Measurements from ENCODE around the gene CSNK1D. TPM values are rescaled to one million over a fixed set of nuclear protein-coding genes. Genes with fewer than 3 reads are reported as not detected.
"Not testable (repeated sequence)": the region's sequence is repeated elsewhere in the genome, so short reads cannot be mapped to it uniquely, and the experiment has no call there.

Gene CSNK1D
- total RNA-seq, 2 experiments from 2014 or later, result 277 to 286 TPM

DNA sequence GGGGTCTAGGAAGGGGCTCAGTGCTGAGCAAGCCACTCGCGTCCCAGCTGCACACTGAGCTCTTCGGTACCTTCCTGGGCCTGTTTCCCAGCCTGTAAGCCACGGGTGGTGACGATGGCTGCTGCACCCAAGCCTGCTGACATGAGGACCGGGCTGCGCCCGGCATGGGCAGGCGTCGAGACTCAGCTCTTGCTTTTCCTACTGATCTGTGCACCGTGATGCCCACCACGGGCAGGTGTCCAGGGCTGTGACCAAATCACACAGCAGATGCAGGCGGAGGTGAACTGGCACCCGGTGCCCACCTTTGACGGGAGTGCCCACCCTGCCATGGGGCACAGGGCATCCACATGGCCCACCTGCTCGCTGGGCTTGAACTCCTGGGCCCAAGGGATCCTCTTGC is 78.7 kb downstream of the CSNK1D start:
- no peaks in the 10 kb centered on the region for H3K27me3 ChIP-seq (ENCODE audit: control insufficient read depth in 1 of 2, insufficient read depth in 2 of 2, low read length in 2 of 2)
- CTCF ChIA-PET, result interaction anchor here (0.5 kb wide), 1 partner anchor 323 kb away, joined by 3 read pairs; no protein-coding TSS in a partner anchor
- intact Hi-C loops (cut with DNase I, micrococcal nuclease), result no loop called here
- Mint-ChIP-seq H3K27ac (no peak overlapping the region), H3K4me3 (no peak overlapping the region), H3K27me3 (no peaks in the 10 kb centered on the region), H3K9me3 (no peaks in the 10 kb centered on the region), H3K4me1 (ENCODE audit: low read depth) (peaks cover 13% of the 10 kb centered on the region), H3K36me3 (ENCODE audit: low read depth) (peaks cover 48% of the 10 kb centered on the region)
- peaks cover 21% of the 10 kb centered on the region for H3K4me1 ChIP-seq (ENCODE audit: insufficient read depth, low read length)
- DNase-seq, result no peak
- H3K4me3 ChIP-seq (ENCODE audit: low read length), result no peak overlapping the region
- POLR2A ChIA-PET, result interaction anchor here (1.2 kb wide), 1 partner anchor 11 kb away, joined by 3 read pairs; no protein-coding TSS in a partner anchor
- no peak overlapping the region for H3K27ac ChIP-seq (ENCODE audit: low read depth in 1 of 2, low read length in 2 of 2)
- H3K36me3 ChIP-seq (ENCODE audit: insufficient read depth, low read length), result peaks cover 43% of the 10 kb centered on the region
- no peaks in the 10 kb centered on the region for H3K9me3 ChIP-seq (ENCODE audit: control insufficient read depth in 1 of 2, insufficient read depth in 1 of 2, low read length in 2 of 2)
- TF ChIP-seq, protein P1, sequence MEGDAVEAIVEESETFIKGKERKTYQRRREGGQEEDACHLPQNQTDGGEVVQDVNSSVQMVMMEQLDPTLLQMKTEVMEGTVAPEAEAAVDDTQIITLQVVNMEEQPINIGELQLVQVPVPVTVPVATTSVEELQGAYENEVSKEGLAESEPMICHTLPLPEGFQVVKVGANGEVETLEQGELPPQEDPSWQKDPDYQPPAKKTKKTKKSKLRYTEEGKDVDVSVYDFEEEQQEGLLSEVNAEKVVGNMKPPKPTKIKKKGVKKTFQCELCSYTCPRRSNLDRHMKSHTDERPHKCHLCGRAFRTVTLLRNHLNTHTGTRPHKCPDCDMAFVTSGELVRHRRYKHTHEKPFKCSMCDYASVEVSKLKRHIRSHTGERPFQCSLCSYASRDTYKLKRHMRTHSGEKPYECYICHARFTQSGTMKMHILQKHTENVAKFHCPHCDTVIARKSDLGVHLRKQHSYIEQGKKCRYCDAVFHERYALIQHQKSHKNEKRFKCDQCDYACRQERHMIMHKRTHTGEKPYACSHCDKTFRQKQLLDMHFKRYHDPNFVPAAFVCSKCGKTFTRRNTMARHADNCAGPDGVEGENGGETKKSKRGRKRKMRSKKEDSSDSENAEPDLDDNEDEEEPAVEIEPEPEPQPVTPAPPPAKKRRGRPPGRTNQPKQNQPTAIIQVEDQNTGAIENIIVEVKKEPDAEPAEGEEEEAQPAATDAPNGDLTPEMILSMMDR (IDR thresholded peaks at IDR 0.05), result no peak
- ATAC-seq (ENCODE audit: poor library complexity), result no peak

DNA sequence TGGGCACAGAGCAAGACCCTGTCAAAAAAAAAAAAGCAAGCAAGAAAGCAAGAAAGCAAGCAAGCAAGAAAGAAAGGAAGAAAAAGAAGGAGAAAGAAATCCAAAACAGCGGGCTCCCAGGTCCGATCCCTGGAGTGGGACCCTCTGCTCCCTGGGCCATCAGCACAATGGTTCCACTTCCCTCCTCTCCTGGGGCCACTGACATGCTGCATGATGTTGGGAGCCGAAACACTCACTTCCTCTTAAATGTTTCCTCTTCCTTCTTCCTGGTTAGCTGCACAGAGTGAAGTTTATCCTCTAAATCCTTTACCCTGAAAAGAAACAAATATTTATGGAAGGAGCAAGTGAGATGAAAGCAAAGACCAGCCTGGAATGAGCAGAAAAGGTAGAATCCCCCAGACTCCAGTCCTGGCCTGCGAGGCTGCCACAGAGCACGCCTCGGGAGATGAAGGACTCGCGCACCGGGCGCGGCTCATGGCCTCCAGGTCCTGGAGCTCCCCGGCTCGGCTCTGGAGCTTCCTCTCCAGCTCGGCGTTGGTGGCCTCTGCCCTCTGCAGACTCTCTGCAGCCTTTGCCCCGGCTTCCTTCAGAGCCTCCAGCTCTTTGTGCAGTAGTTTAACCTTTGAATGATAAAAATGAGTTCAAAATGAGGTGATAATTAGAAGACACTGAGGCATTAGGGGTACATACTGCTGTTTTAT is 79.8 kb downstream of the CSNK1D start:
- TF ChIP-seq, protein P1 (IDR thresholded peaks at IDR 0.05), result no peak
- ATAC-seq (ENCODE audit: poor library complexity) (no peak), DNase-seq (peak in 1 of 14 experiments; percentile 30)
- Histone ChIP-seq H3K36me3 (ENCODE audit: insufficient read depth, low read length) (peaks cover 41% of the 10 kb centered on the region), H3K9me3 (ENCODE audit: control insufficient read depth in 1 of 2, insufficient read depth in 1 of 2, low read length in 2 of 2) (no peaks in the 10 kb centered on the region), H3K4me1 (ENCODE audit: insufficient read depth, low read length) (peaks cover 12% of the 10 kb centered on the region), H3K4me3 (ENCODE audit: low read length) (no peak overlapping the region), H3K27me3 (ENCODE audit: control insufficient read depth in 1 of 2, insufficient read depth in 2 of 2, low read length in 2 of 2) (no peaks in the 10 kb centered on the region), H3K27ac (ENCODE audit: low read depth in 1 of 2, low read length in 2 of 2) (no peak overlapping the region)
- Mint-ChIP-seq H3K36me3 (ENCODE audit: low read depth) (peaks cover 48% of the 10 kb centered on the region), H3K9me3 (no peaks in the 10 kb centered on the region), H3K27me3 (no peaks in the 10 kb centered on the region), H3K4me3 (no peak overlapping the region), H3K27ac (no peak overlapping the region), H3K4me1 (ENCODE audit: low read depth) (peaks cover 13% of the 10 kb centered on the region)
- ChIA-PET POLR2A (no interaction called here), CTCF (no interaction called here)
- intact Hi-C loops (cut with DNase I, micrococcal nuclease), result no loop called here

DNA sequence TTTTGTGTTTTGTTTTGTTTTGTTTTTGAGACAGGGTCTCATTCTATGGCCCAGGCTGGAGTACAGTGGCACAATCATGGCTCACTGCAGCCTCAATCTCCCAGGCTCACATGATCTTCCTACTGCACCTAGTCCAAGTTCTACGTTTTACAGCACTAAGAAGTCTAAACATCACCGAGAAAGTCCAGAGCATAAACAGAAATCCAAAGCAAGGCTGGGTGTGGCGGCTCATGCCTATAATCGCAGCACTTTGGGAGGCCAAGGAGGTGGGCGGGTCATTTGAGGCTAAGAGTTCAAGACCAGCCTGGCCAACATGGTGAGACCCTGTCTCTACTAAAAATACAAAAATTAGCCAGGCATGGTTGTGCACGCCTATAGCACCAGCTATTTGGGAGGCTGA is 80.5 kb downstream of the CSNK1D start:
- H3K4me3 Mint-ChIP-seq; CTCF ChIA-PET; H3K4me1 Mint-ChIP-seq (ENCODE audit: low read depth); H3K27me3 Mint-ChIP-seq; H3K4me3 ChIP-seq (ENCODE audit: low read length); H3K27ac Mint-ChIP-seq; H3K27me3 ChIP-seq (ENCODE audit: control insufficient read depth in 1 of 2, insufficient read depth in 2 of 2, low read length in 2 of 2); H3K9me3 Mint-ChIP-seq; H3K27ac ChIP-seq (ENCODE audit: low read depth in 1 of 2, low read length in 2 of 2); H3K4me1 ChIP-seq (ENCODE audit: insufficient read depth, low read length); intact Hi-C loops (cut with DNase I, micrococcal nuclease); ATAC-seq (ENCODE audit: poor library complexity); H3K9me3 ChIP-seq (ENCODE audit: control insufficient read depth in 1 of 2, insufficient read depth in 1 of 2, low read length in 2 of 2); POLR2A ChIA-PET; DNase-seq: not testable (repeated sequence)
- peaks cover 41% of the 10 kb centered on the region for H3K36me3 ChIP-seq (ENCODE audit: insufficient read depth, low read length)
- peaks cover 48% of the 10 kb centered on the region for H3K36me3 Mint-ChIP-seq (ENCODE audit: low read depth)

Small RNA genes lying within 50 kb of the gene (microRNA-seq; reads per million reads assigned to microRNA genes)
- gene MIR6787 (ENCODE audit: borderline microRNAs expressed, borderline replicate concordance), result not detected

Other genes starting within 250 kb of the CSNK1D start
- gene RAC3, start 242.0 kb downstream of the CSNK1D start, total RNA-seq, result 1 to 10 TPM; 3.3 to 5.3 TPM
- 100 to 1,000 TPM; 103 to 119 TPM for gene DCXR, start 236.0 kb downstream of the CSNK1D start, total RNA-seq
- gene RFNG, start 221.9 kb downstream of the CSNK1D start, total RNA-seq, result 10 to 100 TPM; 28.1 to 31.2 TPM
- 10 to 100 TPM; 64.6 to 69.3 TPM for gene GPS1, start 221.8 kb downstream of the CSNK1D start, total RNA-seq
- gene DUS1L, start 207.9 kb downstream of the CSNK1D start, total RNA-seq, result 100 to 1,000 TPM; 160 to 163 TPM
- gene FASN, start 175.5 kb downstream of the CSNK1D start, total RNA-seq, result 100 to 1,000 TPM; 168 to 174 TPM
- gene CCDC57, start 60.9 kb downstream of the CSNK1D start, total RNA-seq, result 100 to 1,000 TPM; 129 to 135 TPM
- 10 to 100 TPM; 93.4 to 99.0 TPM for gene SLC16A3, start 44.7 kb downstream of the CSNK1D start, total RNA-seq
- 100 to 1,000 TPM; 225 to 234 TPM for gene CD7, start 43.9 kb upstream of the CSNK1D start, total RNA-seq
- 1 to 10 TPM; 2.1 to 3.1 TPM for gene SECTM1, start 60.1 kb upstream of the CSNK1D start, total RNA-seq
- gene TEX19, start 85.5 kb upstream of the CSNK1D start, total RNA-seq, result not detected
- not detected for gene UTS2R, start 98.1 kb upstream of the CSNK1D start, total RNA-seq
- 10 to 100 TPM; 27.8 to 31.2 TPM for gene HEXD, start 144.6 kb upstream of the CSNK1D start, total RNA-seq
- gene OGFOD3, start 144.9 kb upstream of the CSNK1D start, total RNA-seq, result 10 to 100 TPM; 12.9 to 13.7 TPM
- gene CYBC1, start 177.1 kb upstream of the CSNK1D start, total RNA-seq, result 10 to 100 TPM; 60.2 to 62.4 TPM
- gene NARF, start 185.0 kb upstream of the CSNK1D start, total RNA-seq, result 10 to 100 TPM; 57.1 to 62.0 TPM
- 10 to 100 TPM; 32.5 to 33.7 TPM for gene FOXK2, start 246.0 kb upstream of the CSNK1D start, total RNA-seq